Myocyte (in vitro differentiated cells): ENCODE data around the gene GDPD4. TPM values are rescaled to one million over a fixed set of nuclear protein-coding genes. Genes with fewer than 3 reads are reported as not detected.
A peak's percentile ranks its signal among the peaks of the same experiment; 100 is the strongest.

Source experiments
- DNase-seq: peaks from one replicate; pipeline ENCODE4 v3.0.0-alpha.2; 2012; ENCODE audit warnings: low read depth
- total RNA-seq: library from RNA; depleted of rRNA; stranded (reverse); fragments of >200 nt; gene quantifications from 2 replicates; pipeline ENCODE4 v1.2.3, GENCODE V29; 2014

The GDPD4 gene
- total RNA-seq, 1 donor from 2014 or later, result not detected

GRCh38 chr11:77244277-77245027, 57.0 kb downstream of the GDPD4 start:
- DNase-seq, result peak; percentile 45

- no peak for DNase-seq
Measured at GRCh38 chr11:77236901-77237300, 64.6 kb downstream of the GDPD4 start.

GRCh38 chr11:77233011-77233410, 68.5 kb downstream of the GDPD4 start:
- peak; percentile 6 for DNase-seq

- DNase-seq, result no peak
Measured at GRCh38 chr11:77232242-77232641, 69.2 kb downstream of the GDPD4 start.

GRCh38 chr11:77231800-77232199, 69.7 kb downstream of the GDPD4 start:
- no peak for DNase-seq

GRCh38 chr11:77230878-77231605, 70.4 kb downstream of the GDPD4 start:
- DNase-seq, result no peak

GRCh38 chr11:77223797-77224196, 77.7 kb downstream of the GDPD4 start:
- no peak for DNase-seq

- no peak for DNase-seq
Measured at GRCh38 chr11:77217156-77217555, 84.3 kb downstream of the GDPD4 start.

DNA sequence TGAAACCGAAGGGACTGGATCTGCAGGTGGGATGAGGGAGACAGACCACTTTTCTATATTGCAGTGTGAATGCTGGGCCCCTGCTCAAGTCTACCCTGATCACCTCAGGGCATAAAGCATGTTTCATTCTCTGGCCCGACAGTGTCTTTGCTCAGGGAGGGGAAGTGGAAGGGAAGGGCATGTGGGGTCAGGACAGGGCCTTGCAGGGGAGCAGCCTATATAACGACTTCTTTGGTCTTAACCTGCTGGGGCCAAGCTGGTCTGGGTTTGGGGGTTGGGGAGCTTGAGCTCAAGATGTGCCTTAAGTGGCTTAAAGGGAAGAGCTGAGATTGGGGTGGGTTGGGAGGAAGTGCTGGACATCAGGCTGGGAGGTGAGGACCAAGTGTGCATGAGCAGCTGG, 86.4 kb downstream of the GDPD4 start:
- no peak for DNase-seq

DNA sequence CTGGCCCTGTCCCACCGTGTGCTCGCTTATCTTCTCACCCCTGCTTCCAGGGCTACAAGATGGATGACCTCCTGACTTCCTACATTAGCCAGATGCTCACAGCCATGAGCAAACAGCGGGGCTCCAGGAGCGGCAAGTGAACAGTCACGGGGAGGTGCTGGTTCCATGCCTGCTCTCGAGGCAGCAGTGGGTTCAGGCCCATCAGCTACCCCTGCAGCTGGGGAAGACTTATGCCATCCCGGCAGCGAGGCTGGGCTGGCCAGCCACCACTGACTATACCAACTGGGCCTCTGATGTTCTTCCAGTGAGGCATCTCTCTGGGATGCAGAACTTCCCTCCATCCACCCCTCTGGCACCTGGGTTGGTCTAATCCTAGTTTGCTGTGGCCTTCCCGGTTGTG, 86.9 kb downstream of the GDPD4 start:
- DNase-seq, result no peak

DNA sequence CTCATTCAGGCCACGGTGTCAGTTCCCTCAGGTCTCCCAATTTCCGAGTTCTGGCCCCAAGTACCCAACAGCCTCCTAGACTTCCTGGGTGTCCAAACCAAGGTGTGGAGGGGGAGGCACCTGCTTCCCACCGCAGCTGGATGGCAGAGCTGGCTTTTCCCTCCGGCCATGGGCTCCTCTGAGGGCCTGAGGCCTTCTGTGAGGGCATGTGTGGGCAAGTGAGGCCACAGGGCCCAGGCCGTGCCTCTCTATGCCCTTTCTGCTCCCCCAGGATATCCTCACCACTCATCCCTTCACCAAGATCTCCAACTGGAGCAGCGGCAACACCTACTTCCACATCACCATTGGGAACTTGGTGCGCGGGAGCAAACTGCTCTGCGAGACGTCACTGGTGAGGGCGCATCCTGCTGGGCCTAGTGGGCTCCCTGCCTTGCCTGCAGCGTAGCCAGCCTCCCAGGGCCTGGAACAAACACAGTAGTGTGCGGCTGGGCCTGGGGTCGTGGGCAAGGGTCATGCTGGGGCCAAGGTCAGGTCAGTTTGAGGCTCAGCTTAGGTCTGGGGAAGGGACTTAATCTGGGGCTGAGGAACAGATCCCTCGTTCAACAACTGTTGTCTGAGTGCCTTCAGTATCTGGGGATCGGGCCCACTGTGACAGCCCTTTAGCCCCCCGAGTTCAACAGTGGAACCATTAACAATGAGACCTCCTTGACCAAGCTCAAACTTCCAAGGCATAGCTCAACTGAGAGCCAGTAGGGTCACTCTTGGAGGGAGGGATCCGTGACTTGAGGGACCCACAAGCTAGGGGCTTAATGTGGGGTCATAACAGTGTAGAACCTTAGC, 87.7 kb downstream of the GDPD4 start:
- no peak for DNase-seq

GRCh38 chr11:77213029-77213579, 88.4 kb downstream of the GDPD4 start:
- DNase-seq, result no peak

- no peak for DNase-seq
Measured at GRCh38 chr11:77212314-77213007, 89.0 kb downstream of the GDPD4 start.

- no peak for DNase-seq
Measured at GRCh38 chr11:77211594-77212251, 89.8 kb downstream of the GDPD4 start.

DNA sequence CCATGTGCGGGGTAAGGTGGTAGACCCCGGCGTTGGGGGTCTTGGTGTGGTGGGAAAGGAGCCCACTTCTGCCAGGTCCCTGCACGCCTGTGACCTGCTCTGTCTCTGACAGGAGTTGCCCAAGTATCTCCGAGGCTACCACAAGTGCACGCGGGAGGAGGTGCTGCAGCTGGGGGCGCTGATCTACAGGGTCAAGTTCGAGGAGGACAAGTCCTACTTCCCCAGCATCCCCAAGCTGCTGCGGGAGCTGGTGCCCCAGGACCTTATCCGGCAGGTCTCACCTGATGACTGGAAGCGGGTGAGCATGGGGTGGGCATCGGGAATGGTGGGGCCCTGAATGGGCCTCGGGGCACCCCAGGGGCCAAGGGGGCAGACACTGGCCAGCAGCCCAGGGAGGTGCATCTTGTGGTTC, 90.4 kb downstream of the GDPD4 start:
- DNase-seq, result no peak

- DNase-seq, result no peak
Measured at GRCh38 chr11:77209663-77210062, 91.8 kb downstream of the GDPD4 start.

DNA sequence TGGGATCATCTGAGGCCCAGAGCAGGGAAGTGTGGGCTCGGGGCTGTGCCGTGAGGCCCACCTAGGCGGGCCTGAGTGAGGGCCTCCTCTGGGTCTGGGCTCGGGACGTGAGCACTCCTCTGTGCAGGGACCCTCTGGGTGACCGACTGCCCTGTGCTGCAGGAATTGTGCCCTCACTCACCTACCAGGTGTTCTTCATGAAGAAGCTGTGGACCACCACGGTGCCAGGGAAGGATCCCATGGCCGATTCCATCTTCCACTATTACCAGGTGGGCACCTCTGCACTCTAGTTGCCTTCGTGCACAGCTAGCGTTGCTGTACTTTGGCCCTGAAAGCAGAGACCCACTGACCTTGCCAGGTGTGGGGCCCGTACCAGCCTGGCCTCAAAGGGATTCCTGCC, 93.0 kb downstream of the GDPD4 start:
- no peak for DNase-seq

- DNase-seq, result peak; percentile 69
Measured at GRCh38 chr11:77207618-77208313, 93.7 kb downstream of the GDPD4 start.

DNA sequence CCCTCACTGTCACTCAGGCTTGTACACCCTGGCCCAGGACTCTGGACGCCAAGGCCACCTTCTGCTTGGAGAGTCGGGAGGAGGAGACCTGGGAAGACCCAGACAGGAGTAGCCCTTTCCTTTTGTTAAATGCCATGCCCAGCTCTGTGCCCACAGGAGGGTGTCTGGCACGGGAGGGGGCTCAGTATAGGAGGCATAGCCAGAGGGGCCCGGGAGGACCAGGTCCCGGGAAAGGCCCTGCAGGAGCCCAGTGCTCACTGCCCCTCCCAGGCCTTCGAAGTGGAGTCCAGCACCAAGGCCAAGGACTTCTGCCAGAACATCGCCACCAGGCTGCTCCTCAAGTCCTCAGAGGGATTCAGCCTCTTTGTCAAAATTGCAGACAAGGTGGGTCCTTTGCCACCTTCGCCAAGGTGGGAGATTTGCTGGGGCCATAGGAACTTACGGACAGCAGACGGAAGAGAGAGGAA, 94.4 kb downstream of the GDPD4 start:
- DNase-seq, result no peak
